Measurements from ENCODE around the gene PROKR2.

The PROKR2 gene

DNA sequence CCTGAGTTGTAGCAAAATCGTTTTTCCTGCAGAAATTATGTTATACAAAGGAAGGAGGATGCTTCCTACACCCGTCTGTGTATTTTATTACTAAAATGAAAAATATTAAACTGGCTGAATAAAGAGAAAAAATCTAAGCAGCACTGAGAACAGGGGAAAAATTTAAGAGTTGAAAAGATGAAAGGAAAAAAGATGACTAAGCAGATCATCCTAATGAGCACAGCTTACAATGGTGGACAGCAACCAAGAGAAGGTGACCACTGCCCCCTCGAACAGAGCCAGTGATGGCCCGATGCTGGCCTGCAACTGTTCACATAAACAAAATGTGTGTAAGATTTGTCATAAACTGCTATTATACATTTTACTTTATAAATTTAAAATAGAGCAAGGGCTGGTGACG lies 4.2 kb downstream of the PROKR2 start:
- Histone ChIP-seq H3F3A (ENCODE audit: insufficient read depth) (no peaks in the 10 kb centered on the region), H3K36me3 (ENCODE audit: low read length) (no peaks in the 10 kb centered on the region), H2AFZ (ENCODE audit: low read depth, low read length, severe bottlenecking) (no peak overlapping the region), H3K9ac (ENCODE audit: low read length) (no peak overlapping the region), H3K27ac (ENCODE audit: low read depth, low read length) (no peak overlapping the region), H4K20me1 (ENCODE audit: low read depth, low read length) (no peaks in the 10 kb centered on the region), H3K4me2 (ENCODE audit: low read depth, low read length, poor library complexity, severe bottlenecking) (no peak overlapping the region), H3K27me3 (ENCODE audit: low read length) (no peaks in the 10 kb centered on the region), H3K9me3 (ENCODE audit: insufficient read depth, low read length) (peaks cover 8% of the 10 kb centered on the region; the same call in 1 of the 2 replicates), H3K9me2 (replicated peaks; ENCODE audit: insufficient read depth, low read length) (no peaks in the 10 kb centered on the region), H3K79me2 (ENCODE audit: insufficient read depth, low read length) (no peaks in the 10 kb centered on the region), H3K4me3 (ENCODE audit: insufficient read depth, low read length, poor library complexity, severe bottlenecking) (no peak overlapping the region)
- TF ChIP-seq, protein P1, sequence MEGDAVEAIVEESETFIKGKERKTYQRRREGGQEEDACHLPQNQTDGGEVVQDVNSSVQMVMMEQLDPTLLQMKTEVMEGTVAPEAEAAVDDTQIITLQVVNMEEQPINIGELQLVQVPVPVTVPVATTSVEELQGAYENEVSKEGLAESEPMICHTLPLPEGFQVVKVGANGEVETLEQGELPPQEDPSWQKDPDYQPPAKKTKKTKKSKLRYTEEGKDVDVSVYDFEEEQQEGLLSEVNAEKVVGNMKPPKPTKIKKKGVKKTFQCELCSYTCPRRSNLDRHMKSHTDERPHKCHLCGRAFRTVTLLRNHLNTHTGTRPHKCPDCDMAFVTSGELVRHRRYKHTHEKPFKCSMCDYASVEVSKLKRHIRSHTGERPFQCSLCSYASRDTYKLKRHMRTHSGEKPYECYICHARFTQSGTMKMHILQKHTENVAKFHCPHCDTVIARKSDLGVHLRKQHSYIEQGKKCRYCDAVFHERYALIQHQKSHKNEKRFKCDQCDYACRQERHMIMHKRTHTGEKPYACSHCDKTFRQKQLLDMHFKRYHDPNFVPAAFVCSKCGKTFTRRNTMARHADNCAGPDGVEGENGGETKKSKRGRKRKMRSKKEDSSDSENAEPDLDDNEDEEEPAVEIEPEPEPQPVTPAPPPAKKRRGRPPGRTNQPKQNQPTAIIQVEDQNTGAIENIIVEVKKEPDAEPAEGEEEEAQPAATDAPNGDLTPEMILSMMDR (IDR thresholded peaks at IDR 0.05; ENCODE audit: insufficient read depth, low read length, poor library complexity, severe bottlenecking), result no peak
- TF ChIP-seq EZH2phosphoT487 (conservative IDR thresholded peaks at IDR 0.05; ENCODE audit: low read length), result no peak

DNA sequence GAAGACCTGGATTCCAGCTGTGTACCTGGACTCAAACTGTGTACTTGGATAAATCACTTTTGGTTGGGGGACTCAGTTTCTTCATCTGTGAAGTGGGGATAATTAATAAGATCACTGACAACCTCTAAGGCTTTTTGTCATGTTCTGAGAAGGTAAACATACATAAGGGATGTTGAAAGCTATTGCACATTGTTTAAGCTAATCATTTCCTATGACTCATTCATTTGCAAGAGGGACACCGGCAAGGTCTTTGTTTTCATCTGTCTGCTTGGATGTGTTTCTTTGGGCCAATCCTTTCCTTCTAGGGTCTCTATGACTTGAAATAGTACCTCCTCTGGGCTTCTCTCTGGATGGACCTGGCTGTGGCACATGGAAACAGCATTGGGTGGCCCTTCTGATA lies 6.8 kb downstream of the PROKR2 start:
- no peak overlapping the region for H3K4me2 ChIP-seq (ENCODE audit: low read depth, low read length, poor library complexity, severe bottlenecking)
- no peaks in the 10 kb centered on the region for H4K20me1 ChIP-seq (ENCODE audit: low read depth, low read length)
- no peaks in the 10 kb centered on the region for H3F3A ChIP-seq (ENCODE audit: insufficient read depth)
- H3K9me3 ChIP-seq (ENCODE audit: insufficient read depth, low read length), result peaks cover 8% of the 10 kb centered on the region; the same call in 1 of the 2 replicates
- H3K79me2 ChIP-seq (ENCODE audit: insufficient read depth, low read length), result no peaks in the 10 kb centered on the region
- no peak overlapping the region for H3K27ac ChIP-seq (ENCODE audit: low read depth, low read length)
- no peak overlapping the region for H2AFZ ChIP-seq (ENCODE audit: low read depth, low read length, severe bottlenecking)
- H3K9ac ChIP-seq (ENCODE audit: low read length), result no peak overlapping the region
- no peaks in the 10 kb centered on the region for H3K9me2 ChIP-seq (replicated peaks; ENCODE audit: insufficient read depth, low read length)
- no peak overlapping the region for H3K4me3 ChIP-seq (ENCODE audit: insufficient read depth, low read length, poor library complexity, severe bottlenecking)
- H3K36me3 ChIP-seq (ENCODE audit: low read length), result no peaks in the 10 kb centered on the region
- no peaks in the 10 kb centered on the region for H3K27me3 ChIP-seq (ENCODE audit: low read length)
- TF ChIP-seq, protein P1 (IDR thresholded peaks at IDR 0.05; ENCODE audit: insufficient read depth, low read length, poor library complexity, severe bottlenecking), result no peak
- no peak for TF ChIP-seq EZH2phosphoT487 (conservative IDR thresholded peaks at IDR 0.05; ENCODE audit: low read length)

DNA sequence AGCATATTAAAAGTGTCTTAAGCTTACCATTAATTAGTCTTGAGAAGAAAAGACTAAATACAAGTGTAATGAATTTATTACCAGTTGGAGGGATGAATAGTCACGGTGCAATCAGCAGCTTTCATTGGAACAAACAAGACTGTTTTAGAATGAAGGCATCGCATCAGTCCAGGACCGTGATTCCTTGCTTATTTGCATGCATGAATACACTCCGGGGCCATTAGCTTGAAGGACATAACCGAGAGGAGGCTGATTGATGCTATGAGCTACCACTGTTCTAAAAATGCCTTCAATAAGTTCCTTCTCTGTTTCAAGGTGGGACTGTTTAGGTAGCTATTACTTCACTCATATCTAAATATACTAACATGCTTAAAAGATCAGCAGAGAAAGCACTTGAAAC lies 17.9 kb downstream of the PROKR2 start:
- no peaks in the 10 kb centered on the region for H3F3A ChIP-seq (ENCODE audit: insufficient read depth)
- H3K27ac ChIP-seq (ENCODE audit: low read depth, low read length), result no peak overlapping the region
- H3K9ac ChIP-seq (ENCODE audit: low read length), result no peak overlapping the region
- H3K9me3 ChIP-seq (ENCODE audit: insufficient read depth, low read length), result no peaks in the 10 kb centered on the region; the same call in 1 of the 2 replicates
- H3K36me3 ChIP-seq (ENCODE audit: low read length), result no peaks in the 10 kb centered on the region
- H2AFZ ChIP-seq (ENCODE audit: low read depth, low read length, severe bottlenecking), result no peak overlapping the region
- H3K9me2 ChIP-seq (replicated peaks; ENCODE audit: insufficient read depth, low read length), result no peaks in the 10 kb centered on the region
- no peaks in the 10 kb centered on the region for H4K20me1 ChIP-seq (ENCODE audit: low read depth, low read length)
- TF ChIP-seq EZH2phosphoT487 (conservative IDR thresholded peaks at IDR 0.05; ENCODE audit: low read length), result no peak
- TF ChIP-seq, protein P1 (IDR thresholded peaks at IDR 0.05; ENCODE audit: insufficient read depth, low read length, poor library complexity, severe bottlenecking), result no peak
- H3K79me2 ChIP-seq (ENCODE audit: insufficient read depth, low read length), result no peaks in the 10 kb centered on the region
- H3K4me3 ChIP-seq (ENCODE audit: insufficient read depth, low read length, poor library complexity, severe bottlenecking), result no peak overlapping the region
- no peak overlapping the region for H3K4me2 ChIP-seq (ENCODE audit: low read depth, low read length, poor library complexity, severe bottlenecking)
- H3K27me3 ChIP-seq (ENCODE audit: low read length), result no peaks in the 10 kb centered on the region
